Measurements from ENCODE around the gene RNF112. TPM values are rescaled to one million over a fixed set of nuclear protein-coding genes. Genes with fewer than 3 reads are reported as not detected.

The RNF112 gene
- total RNA-seq, 1 donor from 2014 or later = 1.1 TPM

DNA sequence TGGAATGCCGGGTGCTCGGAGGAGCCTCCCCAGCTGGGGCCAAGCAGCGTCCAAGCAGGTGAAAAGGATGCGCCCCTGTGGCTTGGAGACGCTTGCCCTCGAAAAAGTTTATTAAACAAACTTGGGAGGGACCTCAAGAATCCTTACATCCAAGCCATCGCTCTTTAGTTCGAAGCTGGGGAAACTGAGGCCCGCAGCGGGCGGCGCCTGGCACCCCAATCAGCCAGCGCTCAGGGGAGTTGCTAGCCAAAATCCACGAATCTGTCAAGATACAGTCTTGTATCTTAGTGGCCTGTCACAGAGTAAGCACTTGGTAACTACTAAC is 48.0 kb upstream of the RNF112 start:
- no peaks in the 10 kb centered on the region for H3K36me3 Mint-ChIP-seq (ENCODE audit: insufficient read depth)
- TF ChIP-seq, protein P1, sequence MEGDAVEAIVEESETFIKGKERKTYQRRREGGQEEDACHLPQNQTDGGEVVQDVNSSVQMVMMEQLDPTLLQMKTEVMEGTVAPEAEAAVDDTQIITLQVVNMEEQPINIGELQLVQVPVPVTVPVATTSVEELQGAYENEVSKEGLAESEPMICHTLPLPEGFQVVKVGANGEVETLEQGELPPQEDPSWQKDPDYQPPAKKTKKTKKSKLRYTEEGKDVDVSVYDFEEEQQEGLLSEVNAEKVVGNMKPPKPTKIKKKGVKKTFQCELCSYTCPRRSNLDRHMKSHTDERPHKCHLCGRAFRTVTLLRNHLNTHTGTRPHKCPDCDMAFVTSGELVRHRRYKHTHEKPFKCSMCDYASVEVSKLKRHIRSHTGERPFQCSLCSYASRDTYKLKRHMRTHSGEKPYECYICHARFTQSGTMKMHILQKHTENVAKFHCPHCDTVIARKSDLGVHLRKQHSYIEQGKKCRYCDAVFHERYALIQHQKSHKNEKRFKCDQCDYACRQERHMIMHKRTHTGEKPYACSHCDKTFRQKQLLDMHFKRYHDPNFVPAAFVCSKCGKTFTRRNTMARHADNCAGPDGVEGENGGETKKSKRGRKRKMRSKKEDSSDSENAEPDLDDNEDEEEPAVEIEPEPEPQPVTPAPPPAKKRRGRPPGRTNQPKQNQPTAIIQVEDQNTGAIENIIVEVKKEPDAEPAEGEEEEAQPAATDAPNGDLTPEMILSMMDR (IDR thresholded peaks at IDR 0.05; ENCODE audit: unreplicated experiment) = no peak
- H3K27ac Mint-ChIP-seq = no peak overlapping the region
- DNase-seq (ENCODE audit: low spot score, unreplicated experiment) = no peak
- peak overlapping the region; percentile 88 for H3K4me3 Mint-ChIP-seq (ENCODE audit: low read depth)
- H3K27me3 Mint-ChIP-seq = peaks cover 3% of the 10 kb centered on the region
- H3K9me3 Mint-ChIP-seq (ENCODE audit: low read depth) = no peaks in the 10 kb centered on the region
- H3K4me1 Mint-ChIP-seq (ENCODE audit: low read depth) = peaks cover 10% of the 10 kb centered on the region

GRCh38 chr17:19363460-19364035 is 47.5 kb upstream of the RNF112 start:
- Mint-ChIP-seq H3K4me1 (ENCODE audit: low read depth) (peaks cover 10% of the 10 kb centered on the region), H3K27me3 (peaks cover 3% of the 10 kb centered on the region), H3K9me3 (ENCODE audit: low read depth) (no peaks in the 10 kb centered on the region), H3K27ac (no peak overlapping the region), H3K36me3 (ENCODE audit: insufficient read depth) (no peaks in the 10 kb centered on the region), H3K4me3 (ENCODE audit: low read depth) (peak overlapping the region; percentile 88)
- TF ChIP-seq, protein P1 (IDR thresholded peaks at IDR 0.05; ENCODE audit: unreplicated experiment) = no peak
- no peak for DNase-seq (ENCODE audit: low spot score, unreplicated experiment)

DNA sequence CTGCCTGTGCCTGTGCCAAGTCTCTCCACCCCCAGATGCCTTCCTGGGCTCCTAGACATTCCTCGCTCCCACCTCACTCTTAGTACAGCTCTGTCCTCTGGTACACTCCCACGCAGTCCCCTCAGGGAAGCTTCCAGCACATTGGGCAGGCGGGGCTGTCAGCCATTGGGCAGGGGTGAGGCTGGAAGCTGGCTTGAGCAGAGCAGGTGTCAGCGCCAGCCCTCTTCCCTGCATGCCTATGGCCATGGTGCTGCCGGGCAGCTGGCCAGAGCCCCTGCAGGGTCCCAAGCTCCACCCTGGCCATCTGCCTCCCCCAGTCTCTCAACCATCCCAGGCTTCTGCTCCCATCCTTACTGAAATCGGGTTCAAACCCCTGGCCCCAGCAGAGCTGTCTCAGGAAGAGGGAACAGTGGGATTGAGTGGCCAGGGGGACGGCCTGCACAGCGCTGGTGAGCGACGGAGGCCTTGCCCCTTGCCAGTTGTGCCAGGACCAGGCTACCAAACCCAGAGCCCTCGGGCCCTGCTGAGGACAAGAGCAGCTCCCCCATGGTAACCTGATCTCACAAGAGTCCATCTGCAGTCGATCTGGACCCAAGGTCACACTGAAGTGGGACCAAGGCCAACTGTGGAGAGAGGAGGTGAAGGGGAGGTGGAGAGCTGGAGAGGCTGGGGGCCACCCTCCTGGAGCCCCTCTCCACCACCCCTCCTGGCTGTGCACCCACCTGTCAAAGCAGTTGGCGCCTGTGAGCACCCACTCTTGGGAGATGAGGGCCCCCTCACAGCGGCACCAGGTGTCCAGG is 46.1 kb upstream of the RNF112 start:
- TF ChIP-seq, protein P1 (IDR thresholded peaks at IDR 0.05; ENCODE audit: unreplicated experiment) = no peak
- Mint-ChIP-seq H3K4me1 (ENCODE audit: low read depth) (peaks cover 10% of the 10 kb centered on the region), H3K36me3 (ENCODE audit: insufficient read depth) (no peaks in the 10 kb centered on the region), H3K27me3 (peaks cover 3% of the 10 kb centered on the region), H3K9me3 (ENCODE audit: low read depth) (no peaks in the 10 kb centered on the region), H3K27ac (no peak overlapping the region), H3K4me3 (ENCODE audit: low read depth) (no peak overlapping the region)
- DNase-seq (ENCODE audit: low spot score, unreplicated experiment) = no peak

- Mint-ChIP-seq H3K36me3 (ENCODE audit: insufficient read depth) (no peaks in the 10 kb centered on the region), H3K27me3 (peaks cover 3% of the 10 kb centered on the region), H3K9me3 (ENCODE audit: low read depth) (no peaks in the 10 kb centered on the region), H3K27ac (no peak overlapping the region), H3K4me3 (ENCODE audit: low read depth) (no peak overlapping the region), H3K4me1 (ENCODE audit: low read depth) (peaks cover 10% of the 10 kb centered on the region)
- DNase-seq (ENCODE audit: low spot score, unreplicated experiment) = no peak
- TF ChIP-seq, protein P1 (IDR thresholded peaks at IDR 0.05; ENCODE audit: unreplicated experiment) = no peak
Observed at GRCh38 chr17:19365499-19365817, 45.6 kb upstream of the RNF112 start.

- no peak overlapping the region for H3K4me3 Mint-ChIP-seq (ENCODE audit: low read depth)
- TF ChIP-seq, protein P1 (IDR thresholded peaks at IDR 0.05; ENCODE audit: unreplicated experiment) = no peak
- no peaks in the 10 kb centered on the region for H3K36me3 Mint-ChIP-seq (ENCODE audit: insufficient read depth)
- peaks cover 10% of the 10 kb centered on the region for H3K4me1 Mint-ChIP-seq (ENCODE audit: low read depth)
- H3K9me3 Mint-ChIP-seq (ENCODE audit: low read depth) = no peaks in the 10 kb centered on the region
- no peak overlapping the region for H3K27ac Mint-ChIP-seq
- H3K27me3 Mint-ChIP-seq = peaks cover 3% of the 10 kb centered on the region
- no peak for DNase-seq (ENCODE audit: low spot score, unreplicated experiment)
Observed at GRCh38 chr17:19365833-19366636, 45.0 kb upstream of the RNF112 start.

Measured in progenitor cell of endocrine pancreas (in vitro differentiated cells).